Measurements from ENCODE around the gene CFAP77. TPM values are rescaled to one million over a fixed set of nuclear protein-coding genes. Genes with fewer than 3 reads are reported as not detected.

The CFAP77 gene
- total and polyA plus RNA-seq, 2 of the 13 experiments (the other 11 are each of a cell fraction or from before 2014, with no cell fraction given), result not detected

- CTCF ChIA-PET (ENCODE audit: low intra/inter-chr PET ratio, low total read pairs), result no interaction called here
Measured at GRCh38 chr9:132514821-132515220, 104.8 kb downstream of the CFAP77 start.

More at GRCh38 chr9:132514821-132515220, 104.8 kb downstream of the CFAP77 start:
- Histone ChIP-seq H3K4me1 (ENCODE audit: insufficient read depth, low read length) (no peaks in the 10 kb centered on the region), H3K79me2 (ENCODE audit: insufficient read depth, low read length) (no peaks in the 10 kb centered on the region), H4K20me1 (ENCODE audit: insufficient read depth, low read length) (0 out of 2 replicates have a peak, but pooled peaks cover 2% of the 10 kb centered on the region), H2AFZ (ENCODE audit: low read length) (no peak overlapping the region), H3K36me3 (replicated peaks in 1 of 2; ENCODE audit: control insufficient read depth in 1 of 2, insufficient read depth in 2 of 2, low read length in 2 of 2) (no peaks in the 10 kb centered on the region), H3K27me3 (ENCODE audit: control insufficient read depth in 1 of 2, insufficient read depth in 2 of 2, low read length in 2 of 2) (peaks cover 8 to 72% of the 10 kb centered on the region in 2 experiments; a peak in 4 of 5 replicates), H3K9ac (ENCODE audit: insufficient read depth, low read depth, low read length) (no peak overlapping the region), H3K4me3 (replicated peaks in 1 of 3; ENCODE audit: insufficient read depth in 1 of 3, low read depth in 2 of 3, low read length in 3 of 3) (no peak overlapping the region), H3K4me2 (ENCODE audit: low read depth, low read length) (no peak overlapping the region), H3K27ac (ENCODE audit: extremely low read length, insufficient read depth, low read length) (no peak overlapping the region), H3K9me3 (ENCODE audit: low read length) (no peaks in the 10 kb centered on the region)
- FAIRE-seq (no peak), DNase-seq (ENCODE audit: low spot score) (no peak), ATAC-seq (no peak)
- intact Hi-C loops (cut with micrococcal nuclease; ENCODE audit: unreplicated experiment), result no loop called here
- POLR2A ChIA-PET, result no interaction called here
- TF ChIP-seq ZNF629 (CRISPR knock-in tag; conservative IDR thresholded peaks at IDR 0.05), result no peak
- no peak for TF ChIP-seq KDM5A (IDR thresholded peaks at IDR 0.05; ENCODE audit: borderline replicate concordance, low read length)
- no peak for TF ChIP-seq CBFB (CRISPR knock-in tag; IDR thresholded peaks at IDR 0.05)
- TF ChIP-seq DR1 (CRISPR knock-in tag; IDR thresholded peaks at IDR 0.05), result no peak
- no peak for TF ChIP-seq KDM4B (CRISPR knock-in tag; IDR thresholded peaks at IDR 0.05)
- TF ChIP-seq TCF7L2 (IDR thresholded peaks at IDR 0.05; ENCODE audit: low read depth, low read length), result no peak
- TF ChIP-seq ZNF572 (CRISPR knock-in tag; IDR thresholded peaks at IDR 0.05), result no peak
- TF ChIP-seq HNF1A (IDR thresholded peaks at IDR 0.05; ENCODE audit: low read depth), result no peak
- TF ChIP-seq HNF1A (CRISPR knock-in tag; IDR thresholded peaks at IDR 0.05; ENCODE audit: borderline replicate concordance), result no peak
- no peak for TF ChIP-seq ZNF333 (CRISPR knock-in tag; IDR thresholded peaks at IDR 0.05; ENCODE audit: borderline replicate concordance)
- TF ChIP-seq ZNF207 (IDR thresholded peaks at IDR 0.05; ENCODE audit: borderline replicate concordance), result no peak
- TF ChIP-seq ZNF766 (CRISPR knock-in tag; IDR thresholded peaks at IDR 0.05; ENCODE audit: borderline replicate concordance), result no peak
- no peak for TF ChIP-seq DBP (CRISPR knock-in tag; IDR thresholded peaks at IDR 0.05; ENCODE audit: not compliant biosample characterization)
- TF ChIP-seq ARNT2 (CRISPR knock-in tag; IDR thresholded peaks at IDR 0.05; ENCODE audit: low read depth), result no peak
- TF ChIP-seq ZNF747 (CRISPR knock-in tag; IDR thresholded peaks at IDR 0.05; ENCODE audit: borderline replicate concordance), result no peak
- TF ChIP-seq IKZF4 (CRISPR knock-in tag; IDR thresholded peaks at IDR 0.05; ENCODE audit: borderline replicate concordance, low read depth, not compliant biosample characterization), result no peak
- TF ChIP-seq ZNF619 (CRISPR knock-in tag; IDR thresholded peaks at IDR 0.05), result no peak
- in situ Hi-C loops (cut with HindIII; ENCODE audit: extremely low pct_ligation_motif_present, low pct_unique_long_range_greater_than_20kb), result no loop called here
- BruUV-seq (replicated peaks), result no TSS peak
- 10% methylated on average over 5 of the region's 8 CpGs for WGBS (ENCODE audit: low lambda C conversion rate)
